Activated naive CD4-positive, alpha-beta T cell treated with anti-CD3 and anti-CD28 coated beads, Interleukin-2, amount 50 U/mL, for 72 hours (primary cell): ENCODE measurements around the gene UST. TPM values are rescaled to one million over a fixed set of nuclear protein-coding genes. Genes with fewer than 3 reads are reported as not detected.
A peak's percentile ranks its signal among the peaks of the same experiment; 100 is the strongest.

Experiments
- ATAC-seq, 2 donors: fragments of 150-1000 bp; cut with Tn5 transposase; 2 replicates each; pipeline ENCODE4 v1.10.0; 2021; ENCODE audit warnings: mild to moderate bottlenecking in 2 of 2, moderate library complexity in 2 of 2
- DNase-seq, 2 donors: peaks; one replicate each; pipeline ENCODE4 v3.0.0; 2021 to 2022; ENCODE audit warnings: low spot score in 2 of 2
- H3K27ac Mint-ChIP-seq, 2 donors: one replicate each; pipeline ENCODE4 v1.8.0; 2022; ENCODE audit warnings: mild to moderate bottlenecking in 2 of 2, mixed read lengths in 2 of 2
- H3K36me3 Mint-ChIP-seq, 2 donors: one replicate each; pipeline ENCODE4 v1.8.0; 2022; ENCODE audit warnings: mixed read lengths in 2 of 2
- H3K9me3 Mint-ChIP-seq, 2 donors: one replicate each; pipeline ENCODE4 v1.8.0; 2022; ENCODE audit warnings: mixed read lengths in 2 of 2
- total RNA-seq, 2 donors: library from RNA; stranded (reverse); gene quantifications; one replicate each; pipeline ENCODE4 v1.2.3, GENCODE V29; 2022

UST gene
- total RNA-seq, 2 donors from 2014 or later, result 0.46 to 0.49 TPM

DNA sequence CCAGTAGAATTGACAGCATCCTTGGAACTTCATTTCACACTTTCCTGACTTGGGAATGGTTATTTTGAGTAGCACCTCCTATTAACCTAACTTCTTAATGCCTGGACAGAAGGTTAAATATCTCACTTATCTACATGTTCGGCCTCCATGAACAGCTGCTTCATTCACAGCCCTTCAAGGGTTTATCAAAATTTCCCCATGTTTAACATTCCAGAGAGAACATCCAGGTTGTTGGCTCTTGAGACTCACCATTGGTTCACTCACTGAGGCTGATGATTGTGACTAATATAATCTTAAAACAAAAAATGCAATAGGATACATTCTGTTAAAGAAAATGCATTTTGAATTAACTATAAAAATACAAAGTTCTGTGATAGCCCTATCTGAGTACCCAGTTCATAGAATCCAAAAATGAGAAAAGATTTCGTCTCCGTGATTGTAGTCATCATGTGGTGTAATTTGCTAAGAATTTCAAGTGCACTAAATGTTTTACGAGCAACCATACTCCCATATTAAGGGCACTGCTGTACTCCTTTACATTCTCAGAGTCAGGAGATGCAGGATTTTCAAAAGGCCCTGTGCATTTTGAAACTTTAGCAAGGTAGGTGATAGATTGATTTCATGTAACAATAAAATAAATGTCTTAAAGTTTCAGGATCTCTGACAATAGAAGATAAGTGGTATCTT, 310.1 kb downstream of the UST start:
- Mint-ChIP-seq H3K27ac (no peak overlapping the region), H3K36me3 (peaks cover 0 to 16% of the 10 kb centered on the region in 2 donors), H3K9me3 (peaks cover 0 to 8% of the 10 kb centered on the region in 2 donors)
- no peak for DNase-seq
- no peak for ATAC-seq

DNA sequence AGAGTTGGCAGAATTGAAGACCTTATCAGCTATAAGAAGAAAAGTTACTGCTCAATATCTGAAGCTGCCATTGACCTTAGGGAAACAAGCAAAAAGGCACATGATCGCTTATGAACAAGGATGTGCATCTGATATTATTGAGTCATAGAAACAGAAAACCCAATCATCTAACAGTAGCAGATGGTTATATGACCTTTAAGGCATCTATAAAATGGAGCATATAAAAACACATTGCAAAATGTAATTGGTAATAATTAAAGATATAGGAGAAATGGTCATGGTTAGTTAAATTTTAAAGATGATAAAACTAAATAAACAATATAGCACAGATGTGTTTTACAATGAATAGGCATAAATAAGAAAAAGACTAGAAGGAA, 310.6 kb downstream of the UST start:
- H3K9me3 Mint-ChIP-seq, result peaks cover 0 to 6% of the 10 kb centered on the region in 2 donors
- no peak for ATAC-seq
- DNase-seq, result no peak
- peaks cover 0 to 16% of the 10 kb centered on the region in 2 donors for H3K36me3 Mint-ChIP-seq
- no peak overlapping the region for H3K27ac Mint-ChIP-seq

DNA sequence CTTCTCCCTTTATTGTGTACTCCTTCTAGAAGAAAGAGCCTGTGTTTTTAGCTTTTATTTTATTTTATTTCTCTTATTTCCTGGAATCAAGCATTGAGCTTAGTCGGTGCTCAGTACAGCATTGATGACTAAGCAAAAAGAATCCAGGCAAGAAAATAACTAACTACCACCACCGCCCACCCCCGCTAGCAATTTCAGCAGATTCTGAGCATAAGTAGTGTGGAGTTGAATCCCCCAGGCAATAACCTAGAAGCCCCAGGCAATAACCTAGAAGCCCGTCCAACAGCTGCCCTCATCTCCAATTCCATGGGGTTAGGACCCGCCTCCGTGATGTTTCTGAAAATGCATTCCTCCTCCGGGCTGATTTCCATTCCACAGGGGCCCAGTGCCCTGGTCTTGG, 312.7 kb downstream of the UST start:
- no peak for ATAC-seq
- DNase-seq, result no peak

DNA sequence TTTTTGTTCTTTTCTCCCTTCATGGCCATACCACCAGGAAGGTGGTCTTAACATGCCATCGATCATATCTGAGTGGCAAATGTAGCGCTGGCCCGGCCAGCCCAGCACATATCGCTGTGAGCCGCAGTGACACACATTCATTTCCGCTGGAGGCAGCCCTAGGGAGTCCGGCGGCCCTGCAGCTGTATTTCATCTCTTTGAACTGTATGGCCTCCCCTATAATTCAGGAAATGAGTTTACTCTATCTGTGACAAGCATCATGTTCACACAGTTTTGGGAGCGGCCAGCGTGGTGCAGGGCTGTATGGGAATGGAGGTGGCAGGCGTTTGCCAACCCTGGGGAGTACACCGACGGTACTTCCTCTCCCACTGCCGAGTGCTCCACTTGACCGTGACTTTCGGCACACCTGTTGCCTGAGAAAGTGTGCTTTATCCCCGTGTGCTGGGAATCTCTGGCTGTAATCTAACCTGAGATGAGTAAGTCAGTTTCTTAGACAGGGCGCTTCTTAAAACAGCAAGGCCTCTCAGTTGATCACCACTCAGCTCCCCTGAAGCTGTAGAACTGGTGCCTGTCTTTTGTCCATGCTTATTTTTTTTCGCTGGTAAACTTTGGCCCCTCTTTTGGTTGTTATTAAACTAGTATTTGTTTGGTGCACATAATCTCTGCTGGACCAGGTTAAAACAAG, 313.6 kb downstream of the UST start:
- Mint-ChIP-seq H3K9me3 (peaks cover 0 to 3% of the 10 kb centered on the region in 2 donors), H3K27ac (peak overlapping the region; percentile 60 to 68), H3K36me3 (peaks cover 0 to 20% of the 10 kb centered on the region in 2 donors)
- DNase-seq, result peak; percentile 19 to 60
- ATAC-seq, result peak; percentile 91 to 96

More for the DNA sequence above, 312.7 kb downstream of the UST start:
- H3K27ac Mint-ChIP-seq, result no peak overlapping the region
- peaks cover 0 to 3% of the 10 kb centered on the region in 2 donors for H3K9me3 Mint-ChIP-seq
- peaks cover 0 to 22% of the 10 kb centered on the region in 2 donors for H3K36me3 Mint-ChIP-seq

DNA sequence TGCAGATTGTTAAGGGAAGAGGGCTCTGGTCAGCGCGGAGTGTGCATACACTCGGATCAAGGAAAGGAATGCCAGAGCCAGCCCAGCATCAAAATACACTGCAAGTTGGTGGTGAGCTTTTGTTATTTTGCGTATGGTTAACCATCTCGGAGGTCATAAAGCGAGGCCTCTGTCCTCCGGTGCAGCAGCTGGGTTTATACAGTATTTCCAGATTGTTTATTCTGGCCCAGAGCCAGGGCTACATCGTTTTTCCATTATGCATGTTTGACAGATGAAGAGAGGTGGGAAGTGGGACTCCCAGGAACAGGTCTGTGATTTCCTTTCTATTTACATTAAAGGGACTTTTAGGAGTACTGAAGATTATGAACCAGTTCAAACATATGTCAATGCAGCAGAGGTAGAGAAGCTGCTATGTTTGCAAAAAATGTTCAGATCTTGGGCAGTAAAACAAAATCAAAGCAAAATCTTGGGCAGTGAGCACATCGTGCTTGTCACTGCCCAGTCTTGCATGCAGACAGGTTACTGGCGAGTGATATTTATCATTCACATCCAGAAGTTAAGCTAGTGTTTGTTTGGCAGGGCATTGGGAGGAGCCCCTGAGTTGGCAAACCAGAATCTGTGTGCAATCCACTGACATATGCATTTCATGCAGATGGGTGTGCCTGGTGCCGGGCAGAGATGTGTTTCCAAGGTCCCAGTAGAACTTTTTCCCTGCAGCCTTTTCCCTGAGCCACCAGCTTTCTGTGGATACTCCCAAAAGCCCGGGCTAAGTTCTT, 314.3 kb downstream of the UST start:
- ATAC-seq, result no peak
- H3K27ac Mint-ChIP-seq, result peak overlapping the region; percentile 60 to 68

DNA sequence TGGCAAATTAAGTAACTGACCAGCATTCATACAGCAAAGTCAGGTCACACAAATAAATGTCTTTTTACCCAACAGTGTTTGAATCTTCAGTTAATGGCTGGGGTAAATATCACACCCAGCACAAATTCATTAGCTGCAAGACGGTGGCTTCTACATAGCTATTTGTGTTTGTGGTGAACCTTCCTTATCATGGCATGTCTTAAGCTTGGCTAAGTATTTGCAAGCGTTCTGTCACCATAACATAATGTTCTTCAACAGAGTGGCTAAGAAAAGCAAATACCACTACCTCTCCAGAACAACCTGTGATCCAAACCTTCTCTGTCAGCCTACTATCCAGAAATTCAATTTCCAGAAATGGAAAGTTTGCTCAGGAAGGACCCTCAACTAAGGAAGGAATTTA, 315.1 kb downstream of the UST start:
- no peak for ATAC-seq

More for the DNA sequence above, 314.3 kb downstream of the UST start:
- no peak for DNase-seq
- Mint-ChIP-seq H3K9me3 (peaks cover 0 to 3% of the 10 kb centered on the region in 2 donors), H3K36me3 (peaks cover 0 to 16% of the 10 kb centered on the region in 2 donors)

DNA sequence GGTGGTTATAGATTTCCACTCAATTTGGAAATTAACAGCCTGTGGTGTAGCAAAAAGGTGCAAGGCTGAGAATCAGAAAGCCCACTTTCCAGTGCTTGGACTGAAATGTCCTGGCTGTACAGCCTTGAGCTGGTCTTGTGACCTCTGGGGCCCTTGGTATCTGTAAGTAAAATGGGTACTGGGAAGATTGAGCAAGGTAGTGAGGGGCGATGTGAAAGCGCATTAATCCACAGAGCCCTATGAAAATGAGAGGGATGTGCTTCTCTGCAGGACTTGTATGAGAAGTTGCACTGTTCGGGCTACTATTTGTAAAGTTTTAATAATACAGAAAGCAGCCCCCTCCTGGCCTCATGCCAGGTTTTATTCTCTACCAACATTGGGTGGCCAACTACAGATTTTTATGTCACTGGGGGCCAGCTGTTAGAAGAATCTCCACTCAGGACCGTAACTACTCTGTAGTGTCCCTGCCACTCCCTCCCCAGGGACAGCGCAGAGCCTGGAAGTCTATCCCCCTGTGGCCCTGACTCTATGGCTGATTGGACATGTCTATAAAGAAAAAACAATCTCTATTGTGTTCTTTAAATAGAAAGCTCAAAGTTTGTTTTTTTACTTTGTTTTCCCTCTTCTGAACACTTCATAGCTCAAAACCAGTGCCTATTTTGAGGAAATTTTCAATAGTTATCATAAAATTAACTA, 316.0 kb downstream of the UST start:
- ATAC-seq (no peak), DNase-seq (no peak)
- Mint-ChIP-seq H3K9me3 (peaks cover 5 to 6% of the 10 kb centered on the region in 2 donors), H3K27ac (no peak overlapping the region), H3K36me3 (peaks cover 0 to 32% of the 10 kb centered on the region in 2 donors)

More for the DNA sequence above, 315.1 kb downstream of the UST start:
- no peak overlapping the region for H3K27ac Mint-ChIP-seq
- peaks cover 0 to 23% of the 10 kb centered on the region in 2 donors for H3K36me3 Mint-ChIP-seq
- DNase-seq, result no peak
- peaks cover 2 to 5% of the 10 kb centered on the region in 2 donors for H3K9me3 Mint-ChIP-seq

DNA sequence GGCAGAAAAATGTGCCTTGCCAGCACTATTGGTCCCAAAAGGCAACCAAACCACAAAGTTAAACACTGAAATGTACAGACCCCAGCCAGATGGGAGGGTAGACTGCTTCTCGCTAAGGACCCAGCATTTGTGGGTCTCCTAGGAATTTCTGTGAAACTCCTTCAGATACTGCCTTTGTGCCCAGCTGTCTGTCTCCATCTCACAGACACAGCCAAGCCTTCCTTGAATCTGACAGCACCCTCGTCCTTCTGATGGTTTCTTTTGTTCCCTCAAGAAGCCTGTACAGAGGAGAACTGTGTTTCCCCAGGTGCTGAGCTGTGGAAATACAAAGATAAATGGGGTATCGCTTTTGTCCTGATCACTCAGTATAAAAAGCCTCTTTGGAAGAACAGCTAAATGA, 316.6 kb downstream of the UST start:
- peaks cover 0 to 38% of the 10 kb centered on the region in 2 donors for H3K36me3 Mint-ChIP-seq
- peaks cover 5 to 6% of the 10 kb centered on the region in 2 donors for H3K9me3 Mint-ChIP-seq
- no peak for ATAC-seq
- no peak overlapping the region for H3K27ac Mint-ChIP-seq
- no peak for DNase-seq

DNA sequence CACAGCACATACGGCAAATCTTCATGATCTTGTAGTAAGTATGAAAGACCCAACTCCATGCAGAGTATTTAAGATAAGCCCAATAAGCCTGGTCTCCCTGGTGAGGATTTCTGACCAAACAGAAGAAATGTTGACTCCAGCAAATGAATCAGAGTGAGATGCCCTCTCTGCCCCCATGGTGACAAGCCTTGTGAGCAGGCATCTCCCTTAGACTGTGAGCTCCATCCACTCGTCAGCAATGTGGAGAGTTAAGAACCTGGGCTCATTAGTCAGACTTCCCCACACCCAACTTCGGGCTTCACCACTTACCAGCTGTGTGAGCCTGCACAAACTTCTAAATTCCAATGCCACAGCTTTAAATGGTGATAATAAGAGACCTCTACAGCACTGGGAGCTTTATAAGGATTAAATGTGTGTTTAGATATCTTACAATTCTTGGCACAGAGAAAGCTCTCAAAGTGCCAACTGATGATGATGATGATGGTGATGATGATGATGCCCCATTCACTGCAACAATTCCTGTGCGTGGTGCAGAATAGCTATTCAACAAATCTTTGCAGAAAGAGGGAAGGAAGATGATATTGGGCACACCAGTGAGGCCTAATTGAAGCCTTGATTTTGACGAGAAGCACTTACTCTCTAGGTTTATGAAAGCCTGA, 317.3 kb downstream of the UST start:
- Mint-ChIP-seq H3K36me3 (peaks cover 0 to 38% of the 10 kb centered on the region in 2 donors), H3K9me3 (peaks cover 5 to 12% of the 10 kb centered on the region in 2 donors), H3K27ac (no peak overlapping the region)
- ATAC-seq (no peak), DNase-seq (no peak)

DNA sequence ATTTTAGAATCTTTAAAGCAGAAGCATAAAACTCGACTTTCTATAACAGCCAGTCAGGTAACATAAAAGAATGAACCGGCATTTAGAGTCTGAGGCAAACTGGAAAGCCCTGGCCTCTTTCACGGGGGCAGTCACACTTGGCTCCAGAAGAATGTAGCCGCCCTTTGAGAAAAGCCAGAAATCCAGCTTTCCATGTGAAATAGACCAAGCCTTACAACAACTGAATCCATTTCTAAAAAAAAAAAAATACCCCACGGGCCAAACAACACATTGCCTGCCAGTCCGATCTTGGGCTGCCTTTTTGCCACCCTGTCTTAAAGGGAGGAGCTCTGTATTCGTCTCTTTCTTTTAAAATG, 317.8 kb downstream of the UST start:
- ATAC-seq (no peak), DNase-seq (no peak)
- Mint-ChIP-seq H3K36me3 (peaks cover 0 to 38% of the 10 kb centered on the region in 2 donors), H3K27ac (no peak overlapping the region), H3K9me3 (peaks cover 5 to 15% of the 10 kb centered on the region in 2 donors)

DNA sequence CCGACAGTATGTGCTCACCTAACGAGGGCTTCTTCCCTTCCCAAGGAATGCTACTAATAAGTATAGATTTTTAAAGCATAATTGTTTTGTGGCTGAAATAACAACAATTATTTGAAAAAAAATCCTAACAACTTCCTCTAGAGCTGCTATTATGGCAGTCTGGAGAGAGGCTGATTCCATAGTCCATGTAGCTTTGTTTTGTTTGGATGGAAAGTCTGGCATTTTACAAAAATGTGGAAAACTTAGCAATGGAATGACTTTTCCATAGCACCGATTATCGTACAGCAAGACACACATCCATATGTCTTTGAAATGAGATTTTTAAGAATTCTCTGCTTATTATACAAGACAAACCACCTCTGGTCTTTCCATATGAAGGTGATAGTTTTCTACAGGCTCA, 318.3 kb downstream of the UST start:
- Mint-ChIP-seq H3K9me3 (peaks cover 5 to 15% of the 10 kb centered on the region in 2 donors), H3K36me3 (peaks cover 0 to 38% of the 10 kb centered on the region in 2 donors), H3K27ac (no peak overlapping the region)
- ATAC-seq, result no peak
- DNase-seq, result no peak

DNA sequence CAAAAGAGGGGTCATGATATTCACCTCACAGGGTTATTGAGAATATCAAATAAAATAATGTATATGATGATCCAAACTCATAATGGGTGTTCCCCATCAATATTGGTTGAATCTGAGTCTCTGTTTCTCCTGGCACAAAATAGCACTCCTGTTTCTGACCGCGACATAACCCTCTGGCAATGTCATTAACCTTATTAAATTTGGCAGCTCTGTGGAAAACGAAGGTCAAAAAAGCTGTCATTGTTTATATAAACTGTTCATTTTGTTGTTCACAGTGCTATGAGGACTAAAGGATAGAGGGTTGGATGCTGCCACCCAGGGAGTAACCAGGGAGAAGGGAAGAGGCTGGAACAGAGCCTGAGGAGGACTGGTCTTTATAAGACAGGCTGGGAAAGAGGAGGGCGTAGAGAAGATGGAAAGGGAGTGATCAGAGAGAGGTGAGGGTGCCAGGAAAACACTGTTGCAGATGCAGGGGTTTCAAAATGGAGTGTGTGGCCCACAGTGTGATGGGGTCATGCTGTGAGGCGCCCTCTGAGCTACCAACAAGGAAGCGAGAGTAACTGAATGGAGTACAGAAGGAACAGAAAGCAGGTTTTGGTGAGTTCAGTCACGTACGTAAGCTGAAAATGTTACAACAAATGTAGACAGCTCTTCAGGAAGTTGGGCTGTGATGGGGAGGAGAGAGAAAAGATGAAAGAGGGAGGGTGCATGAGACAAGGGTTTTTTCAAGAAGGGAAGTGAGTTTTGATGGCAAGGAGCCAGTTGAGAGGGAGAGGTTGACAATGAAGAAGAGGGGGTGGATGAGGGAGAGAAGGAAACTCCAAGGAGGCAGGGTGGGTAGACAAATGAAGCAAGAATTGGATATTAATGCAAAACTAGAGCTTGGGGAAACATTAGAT, 319.1 kb downstream of the UST start:
- ATAC-seq (peak; percentile 94 to 96), DNase-seq (peak in 1 of 2 donors; percentile 21)
- peaks cover 5 to 15% of the 10 kb centered on the region in 2 donors for H3K9me3 Mint-ChIP-seq
- H3K27ac Mint-ChIP-seq, result peak overlapping the region; percentile 88
- H3K36me3 Mint-ChIP-seq, result peaks cover 0 to 34% of the 10 kb centered on the region in 2 donors

DNA sequence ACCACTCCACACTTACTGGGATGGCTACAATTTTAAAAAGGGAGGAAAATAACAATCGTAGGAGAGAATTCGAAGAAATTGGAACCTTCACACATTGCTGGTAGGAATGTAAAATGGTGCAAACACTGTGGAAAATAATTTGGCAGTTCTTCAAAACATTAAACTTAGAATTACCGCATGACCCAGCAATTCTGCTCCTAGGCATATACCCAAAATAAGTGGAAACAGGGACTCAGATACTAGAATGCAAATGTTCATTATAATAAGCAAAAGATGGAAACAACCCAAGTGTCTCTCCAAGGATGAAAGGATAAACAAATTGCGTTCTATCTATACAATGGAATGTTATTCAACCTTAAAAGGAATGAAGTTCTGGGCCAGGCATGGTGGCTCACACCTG, 325.2 kb downstream of the UST start:
- DNase-seq, result no peak
- no peak for ATAC-seq
- no peak overlapping the region for H3K27ac Mint-ChIP-seq
- H3K9me3 Mint-ChIP-seq, result peaks cover 0 to 21% of the 10 kb centered on the region in 2 donors
- H3K36me3 Mint-ChIP-seq, result peaks cover 0 to 42% of the 10 kb centered on the region in 2 donors

DNA sequence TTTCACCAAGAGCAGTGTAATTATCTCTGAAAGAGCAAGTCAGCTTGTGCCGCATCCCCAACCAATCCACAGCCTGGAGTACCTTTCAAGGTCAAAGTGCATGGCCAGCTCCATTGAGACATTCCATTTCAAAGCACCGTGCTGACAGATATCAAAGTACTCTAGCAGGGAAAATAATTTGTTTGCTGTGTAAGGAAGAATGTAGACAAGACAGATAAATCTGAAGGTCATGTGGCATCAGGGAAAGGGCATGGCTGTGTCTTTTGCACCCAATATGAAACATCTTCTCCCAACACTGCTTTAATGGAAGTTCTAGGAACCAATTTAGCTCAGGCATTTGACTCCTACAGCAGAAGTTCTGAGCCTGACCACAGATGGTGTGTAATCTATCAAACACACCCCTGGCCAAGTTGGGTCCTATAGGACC, 328.0 kb downstream of the UST start:
- ATAC-seq (no peak), DNase-seq (no peak)
- H3K27ac Mint-ChIP-seq, result peak overlapping the region in 1 of 2 donors; percentile 9

More for the DNA sequence above, 328.0 kb downstream of the UST start:
- H3K36me3 Mint-ChIP-seq, result peaks cover 0 to 38% of the 10 kb centered on the region in 2 donors
- peaks cover 0 to 15% of the 10 kb centered on the region in 2 donors for H3K9me3 Mint-ChIP-seq
